SK-N-SH (cell line): ENCODE measurements around the gene FBXW11.

ENCODE experiments used
- ELF1 ChIP-seq: IDR thresholded peaks from 2 replicates; pipeline ENCODE4 v1.4.0; 2012
- RAD21 ChIP-seq: IDR thresholded peaks from 2 replicates; pipeline ENCODE4 v1.6.1; 2012; ENCODE audit warnings: mild to moderate bottlenecking, low read length
- TF ChIP-seq, protein P1 (sequence below): IDR thresholded peaks from 2 replicates; pipeline ENCODE4 v1.4.0; 2012; ENCODE audit warnings: low read depth, borderline replicate concordance
- TF ChIP-seq, protein P2 (sequence below): fragments of 150-350 bp; IDR thresholded peaks from 2 replicates; pipeline ENCODE4 v1.6.1; 2017; ENCODE audit warnings: antibody characterized with exemption, low read length, low read depth, borderline replicate concordance
- TF ChIP-seq, protein P3 (sequence below): fragments of 200-600 bp; sonication (generic); IDR thresholded peaks from 2 replicates; pipeline ENCODE4 v1.6.1; 2017; ENCODE audit warnings: antibody characterized with exemption, mild to moderate bottlenecking, moderate library complexity

DNA sequence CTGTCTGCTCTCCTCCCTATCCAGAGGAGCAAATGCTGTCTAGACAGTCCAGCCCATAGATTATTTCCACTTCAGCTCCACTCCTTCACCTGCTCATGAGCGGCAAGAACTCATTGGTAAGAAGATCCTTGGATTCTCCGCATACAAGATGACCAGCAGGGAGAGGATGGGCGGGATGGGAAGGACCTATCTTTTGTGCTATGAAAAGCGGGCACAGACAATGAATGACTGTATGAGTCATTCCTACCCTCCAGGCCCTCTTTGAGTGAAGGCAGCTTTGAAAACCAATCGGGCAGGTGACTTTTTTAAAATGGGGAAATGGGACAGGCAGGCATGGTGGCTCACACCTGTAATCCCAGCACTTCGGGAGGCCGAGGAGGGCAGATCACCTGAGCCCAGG is 171.4 kb downstream of the FBXW11 start:
- no peak for TF ChIP-seq RAD21
- TF ChIP-seq, protein P1, sequence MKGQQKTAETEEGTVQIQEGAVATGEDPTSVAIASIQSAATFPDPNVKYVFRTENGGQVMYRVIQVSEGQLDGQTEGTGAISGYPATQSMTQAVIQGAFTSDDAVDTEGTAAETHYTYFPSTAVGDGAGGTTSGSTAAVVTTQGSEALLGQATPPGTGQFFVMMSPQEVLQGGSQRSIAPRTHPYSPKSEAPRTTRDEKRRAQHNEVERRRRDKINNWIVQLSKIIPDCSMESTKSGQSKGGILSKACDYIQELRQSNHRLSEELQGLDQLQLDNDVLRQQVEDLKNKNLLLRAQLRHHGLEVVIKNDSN = no peak
- TF ChIP-seq, protein P2, sequence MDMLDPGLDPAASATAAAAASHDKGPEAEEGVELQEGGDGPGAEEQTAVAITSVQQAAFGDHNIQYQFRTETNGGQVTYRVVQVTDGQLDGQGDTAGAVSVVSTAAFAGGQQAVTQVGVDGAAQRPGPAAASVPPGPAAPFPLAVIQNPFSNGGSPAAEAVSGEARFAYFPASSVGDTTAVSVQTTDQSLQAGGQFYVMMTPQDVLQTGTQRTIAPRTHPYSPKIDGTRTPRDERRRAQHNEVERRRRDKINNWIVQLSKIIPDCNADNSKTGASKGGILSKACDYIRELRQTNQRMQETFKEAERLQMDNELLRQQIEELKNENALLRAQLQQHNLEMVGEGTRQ = no peak
- TF ChIP-seq, protein P3, sequence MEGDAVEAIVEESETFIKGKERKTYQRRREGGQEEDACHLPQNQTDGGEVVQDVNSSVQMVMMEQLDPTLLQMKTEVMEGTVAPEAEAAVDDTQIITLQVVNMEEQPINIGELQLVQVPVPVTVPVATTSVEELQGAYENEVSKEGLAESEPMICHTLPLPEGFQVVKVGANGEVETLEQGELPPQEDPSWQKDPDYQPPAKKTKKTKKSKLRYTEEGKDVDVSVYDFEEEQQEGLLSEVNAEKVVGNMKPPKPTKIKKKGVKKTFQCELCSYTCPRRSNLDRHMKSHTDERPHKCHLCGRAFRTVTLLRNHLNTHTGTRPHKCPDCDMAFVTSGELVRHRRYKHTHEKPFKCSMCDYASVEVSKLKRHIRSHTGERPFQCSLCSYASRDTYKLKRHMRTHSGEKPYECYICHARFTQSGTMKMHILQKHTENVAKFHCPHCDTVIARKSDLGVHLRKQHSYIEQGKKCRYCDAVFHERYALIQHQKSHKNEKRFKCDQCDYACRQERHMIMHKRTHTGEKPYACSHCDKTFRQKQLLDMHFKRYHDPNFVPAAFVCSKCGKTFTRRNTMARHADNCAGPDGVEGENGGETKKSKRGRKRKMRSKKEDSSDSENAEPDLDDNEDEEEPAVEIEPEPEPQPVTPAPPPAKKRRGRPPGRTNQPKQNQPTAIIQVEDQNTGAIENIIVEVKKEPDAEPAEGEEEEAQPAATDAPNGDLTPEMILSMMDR = no peak
- no peak for TF ChIP-seq ELF1
